ENCODE results near the gene COL6A3.

The COL6A3 gene

GRCh38 chr2:237345891-237346640 is 67.9 kb downstream of the COL6A3 start:
- DNase-seq: no peak

- DNase-seq: no peak
These were observed 68.6 kb downstream of the COL6A3 start for GRCh38 chr2:237345411-237345810.

- no peak for DNase-seq
These were observed 69.0 kb downstream of the COL6A3 start for GRCh38 chr2:237344942-237345341.

GRCh38 chr2:237343993-237344392 is 70.0 kb downstream of the COL6A3 start:
- no peak for DNase-seq

GRCh38 chr2:237341872-237342271 is 72.1 kb downstream of the COL6A3 start:
- peak; percentile 58 for DNase-seq

GRCh38 chr2:237337586-237337985 is 76.4 kb downstream of the COL6A3 start:
- DNase-seq: no peak

- no peak for DNase-seq
These were observed 77.8 kb downstream of the COL6A3 start for GRCh38 chr2:237336131-237336530.

DNA sequence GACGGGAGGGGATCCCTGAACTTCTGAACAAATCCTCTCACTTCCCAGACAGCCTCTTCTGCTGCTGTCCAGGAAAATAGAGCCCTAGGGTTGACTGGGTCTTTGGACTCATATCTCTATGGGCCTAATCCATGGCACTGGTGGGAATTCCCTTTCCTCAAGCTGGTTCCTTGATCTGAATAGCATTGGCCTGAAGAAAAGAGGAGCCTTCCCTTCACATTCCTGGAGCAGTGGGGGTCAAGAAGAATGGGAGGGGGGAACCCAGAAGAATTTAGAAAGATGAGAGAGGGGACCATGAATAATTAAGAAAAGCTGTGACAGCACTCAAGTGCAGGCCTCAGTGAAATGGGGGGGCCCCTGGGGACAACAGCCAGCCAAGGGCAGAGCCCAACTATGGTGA is 80.2 kb downstream of the COL6A3 start:
- DNase-seq: no peak

DNA sequence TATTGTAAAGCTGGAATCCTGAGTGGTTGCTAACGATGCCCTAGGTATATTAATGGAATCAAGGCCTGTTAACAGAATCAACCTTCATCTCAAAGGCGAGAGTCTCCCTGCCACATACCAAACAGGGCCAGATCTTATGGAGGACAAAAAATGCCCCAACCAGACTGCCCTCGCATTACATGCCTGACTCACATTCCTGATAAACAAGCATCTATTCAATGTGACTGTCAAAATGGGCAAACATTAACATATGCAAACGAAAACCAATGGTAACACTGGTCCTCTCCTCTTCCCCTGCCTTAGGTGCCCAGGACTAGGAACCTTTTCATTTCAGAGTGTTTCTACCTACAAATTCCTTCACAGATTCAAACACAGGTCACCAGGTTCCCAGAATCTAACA is 83.4 kb downstream of the COL6A3 start:
- no peak for DNase-seq

GRCh38 chr2:237327175-237327950 is 86.6 kb downstream of the COL6A3 start:
- DNase-seq: peak; percentile 62

GRCh38 chr2:237326266-237327171 is 87.4 kb downstream of the COL6A3 start:
- DNase-seq: no peak

DNA sequence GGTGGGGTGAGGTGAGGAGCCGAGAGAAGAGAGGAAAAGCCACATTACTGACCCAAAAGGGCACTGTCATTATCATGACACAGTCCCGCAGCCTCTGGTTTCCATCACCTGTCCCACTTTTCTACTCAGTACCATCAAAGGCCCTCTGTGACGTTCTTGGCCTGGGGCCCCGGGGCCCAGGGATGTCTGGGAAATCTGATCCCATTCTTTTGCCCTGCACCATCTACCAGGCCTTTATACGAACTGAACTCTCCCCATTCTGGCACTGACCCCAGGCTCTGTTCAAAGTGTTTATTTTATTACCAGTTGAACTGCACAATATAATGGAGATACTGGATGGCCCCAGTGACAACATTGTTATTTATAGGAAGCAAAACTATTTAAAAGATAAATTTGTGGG is 89.1 kb downstream of the COL6A3 start:
- DNase-seq: peak; percentile 63

- DNase-seq: no peak
These were observed 89.5 kb downstream of the COL6A3 start for GRCh38 chr2:237324405-237324831.

DNA sequence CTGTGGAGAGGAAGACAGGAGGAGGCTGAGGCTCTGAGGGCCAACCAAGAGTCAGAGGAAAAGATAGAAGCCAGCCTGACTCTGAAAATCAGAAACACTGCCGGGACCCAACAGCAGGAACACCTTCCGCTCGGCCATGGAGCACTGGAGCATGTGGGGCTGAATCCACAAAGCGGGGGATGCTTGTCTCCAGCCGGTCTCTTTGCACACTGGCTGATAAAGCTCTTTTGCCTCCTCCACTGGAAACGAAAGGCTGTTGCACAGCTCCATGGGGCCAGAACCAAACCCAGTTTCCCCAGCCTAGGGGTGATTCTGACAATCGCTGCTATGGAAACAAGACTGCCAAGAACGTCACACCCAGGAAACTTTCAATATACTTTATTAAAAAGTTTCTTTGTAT is 90.3 kb downstream of the COL6A3 start:
- DNase-seq: no peak

- peak; percentile 90 for DNase-seq
These were observed 91.4 kb downstream of the COL6A3 start for GRCh38 chr2:237322564-237322963.

- DNase-seq: no peak
These were observed 92.2 kb downstream of the COL6A3 start for GRCh38 chr2:237321746-237322145.

GRCh38 chr2:237320801-237321560 is 93.0 kb downstream of the COL6A3 start:
- DNase-seq: no peak

DNA sequence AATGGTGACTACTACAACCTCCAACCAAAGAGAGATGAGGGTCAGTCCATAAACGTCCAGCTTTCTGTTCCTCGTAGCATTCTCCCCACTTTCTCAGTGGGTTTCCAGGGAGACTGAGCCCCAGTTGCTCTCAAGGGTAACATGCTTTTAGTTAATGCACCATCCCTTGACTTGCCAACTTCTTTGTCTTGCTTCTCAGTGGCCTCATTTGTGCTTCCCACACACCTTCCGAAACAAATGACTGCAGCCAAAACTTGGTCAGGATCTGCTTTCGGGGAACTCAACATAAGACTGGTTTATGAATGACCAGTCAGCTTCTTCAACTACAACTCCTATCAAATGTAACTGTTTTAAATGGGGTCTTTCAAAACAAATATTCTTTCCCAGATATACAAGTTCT is 94.1 kb downstream of the COL6A3 start:
- DNase-seq: no peak

- no peak for DNase-seq
These were observed 94.7 kb downstream of the COL6A3 start for GRCh38 chr2:237319086-237319820.

GRCh38 chr2:237316339-237316738 is 97.6 kb downstream of the COL6A3 start:
- no peak for DNase-seq

- no peak for DNase-seq
These were observed 98.1 kb downstream of the COL6A3 start for GRCh38 chr2:237315829-237316225.

Data from DMS53 (cell line).